Measurements from ENCODE around the gene OTUD4.

DNA sequence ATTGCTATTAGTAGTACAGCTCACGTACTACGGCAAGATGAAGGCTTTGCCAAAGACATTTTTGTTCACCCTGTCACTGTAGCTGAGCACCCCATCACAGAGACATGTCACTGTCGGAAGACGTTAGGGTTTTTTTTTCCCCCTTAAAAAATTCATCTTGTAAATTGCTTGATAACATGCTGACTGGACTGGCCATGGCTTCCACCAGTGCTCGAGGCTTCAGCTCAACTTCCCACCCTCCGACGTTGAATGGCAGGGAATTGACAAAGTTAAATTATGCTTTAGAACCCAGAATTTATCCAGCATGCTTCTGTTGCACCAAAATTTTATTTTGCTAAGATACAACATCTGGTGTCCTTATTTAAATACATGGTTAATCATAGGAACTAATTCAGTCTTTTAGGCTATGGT, 707 bp upstream of the OTUD4 start:
- TF ChIP-seq POLR2AphosphoS5 (IDR thresholded peaks at IDR 0.05) (no peak), POLR2A (IDR thresholded peaks at IDR 0.05) (no peak)
- TF ChIP-seq, protein P1, sequence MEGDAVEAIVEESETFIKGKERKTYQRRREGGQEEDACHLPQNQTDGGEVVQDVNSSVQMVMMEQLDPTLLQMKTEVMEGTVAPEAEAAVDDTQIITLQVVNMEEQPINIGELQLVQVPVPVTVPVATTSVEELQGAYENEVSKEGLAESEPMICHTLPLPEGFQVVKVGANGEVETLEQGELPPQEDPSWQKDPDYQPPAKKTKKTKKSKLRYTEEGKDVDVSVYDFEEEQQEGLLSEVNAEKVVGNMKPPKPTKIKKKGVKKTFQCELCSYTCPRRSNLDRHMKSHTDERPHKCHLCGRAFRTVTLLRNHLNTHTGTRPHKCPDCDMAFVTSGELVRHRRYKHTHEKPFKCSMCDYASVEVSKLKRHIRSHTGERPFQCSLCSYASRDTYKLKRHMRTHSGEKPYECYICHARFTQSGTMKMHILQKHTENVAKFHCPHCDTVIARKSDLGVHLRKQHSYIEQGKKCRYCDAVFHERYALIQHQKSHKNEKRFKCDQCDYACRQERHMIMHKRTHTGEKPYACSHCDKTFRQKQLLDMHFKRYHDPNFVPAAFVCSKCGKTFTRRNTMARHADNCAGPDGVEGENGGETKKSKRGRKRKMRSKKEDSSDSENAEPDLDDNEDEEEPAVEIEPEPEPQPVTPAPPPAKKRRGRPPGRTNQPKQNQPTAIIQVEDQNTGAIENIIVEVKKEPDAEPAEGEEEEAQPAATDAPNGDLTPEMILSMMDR (IDR thresholded peaks at IDR 0.05): no peak
